GM19240 (cell line): ENCODE data around the gene HHATL.

Experiments used
- DNase-seq: peaks from one replicate; pipeline ENCODE4 v3.0.0; 2011; ENCODE audit warnings: low spot score; ENCODE audit not compliant: insufficient read length

The HHATL gene

DNA sequence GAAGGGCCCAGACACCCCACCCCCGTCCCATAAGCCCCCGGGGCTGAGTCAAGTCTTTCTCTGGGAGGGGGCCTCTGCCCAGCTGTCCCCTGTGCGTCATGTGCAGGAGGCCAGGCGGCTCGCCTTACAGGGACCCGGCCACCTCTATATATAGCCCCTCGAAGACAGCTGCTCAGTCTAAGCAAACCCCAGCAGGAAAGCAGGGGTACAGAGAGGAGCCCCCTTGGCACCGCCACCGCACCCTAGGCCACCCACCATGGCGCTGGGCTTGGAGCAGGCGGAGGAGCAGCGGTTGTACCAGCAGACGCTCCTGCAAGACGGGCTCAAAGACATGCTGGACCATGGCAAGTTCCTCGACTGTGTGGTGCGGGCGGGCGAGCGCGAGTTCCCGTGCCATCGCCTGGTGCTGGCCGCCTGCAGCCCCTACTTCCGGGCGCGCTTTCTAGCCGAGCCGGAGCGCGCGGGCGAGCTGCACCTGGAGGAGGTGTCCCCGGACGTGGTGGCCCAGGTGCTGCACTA lies 17.2 kb downstream of the HHATL start, which contains the start of gene KLHL40:
TSS of gene KLHL40 (plus strand) at position 175 of the 519 bp plus-strand sequence. CDS start at position 257, 82 bp downstream.
- no peak for DNase-seq

DNA sequence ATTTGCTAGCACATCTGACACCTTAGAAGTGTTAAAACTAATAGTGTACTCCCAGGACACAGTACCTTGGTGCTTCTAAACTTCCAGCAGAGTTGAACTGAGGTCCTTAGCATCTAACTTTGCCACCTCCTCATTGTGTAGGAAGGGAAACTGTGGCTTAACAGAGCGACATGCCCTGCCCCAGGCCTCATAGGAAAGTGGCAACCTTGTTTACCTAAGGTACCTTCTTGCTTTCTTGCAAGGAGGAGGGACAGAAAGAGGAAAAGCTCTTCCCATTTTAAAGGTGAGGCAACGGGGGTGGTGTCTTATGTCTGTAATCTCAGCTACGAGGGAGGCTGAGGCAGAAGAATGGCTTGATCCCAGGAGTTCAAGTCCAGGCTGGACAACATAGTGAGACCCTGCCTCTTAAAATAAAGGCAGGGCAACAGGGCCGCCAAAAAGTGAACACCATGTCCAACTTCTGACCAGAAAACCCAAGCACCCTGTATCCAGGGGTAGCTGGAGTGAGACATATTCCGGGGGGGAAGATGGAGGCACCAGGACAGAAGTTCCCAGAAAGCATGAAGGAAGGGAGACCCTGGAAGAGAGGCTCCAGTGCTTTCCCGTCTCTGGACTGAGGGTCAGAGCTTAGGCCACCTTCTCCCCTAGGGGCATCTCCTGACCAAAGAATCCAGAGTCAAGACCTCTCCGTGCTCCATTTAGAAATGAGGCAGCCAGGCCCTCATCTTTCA lies 17.8 kb downstream of the HHATL start:
- DNase-seq = no peak

DNA sequence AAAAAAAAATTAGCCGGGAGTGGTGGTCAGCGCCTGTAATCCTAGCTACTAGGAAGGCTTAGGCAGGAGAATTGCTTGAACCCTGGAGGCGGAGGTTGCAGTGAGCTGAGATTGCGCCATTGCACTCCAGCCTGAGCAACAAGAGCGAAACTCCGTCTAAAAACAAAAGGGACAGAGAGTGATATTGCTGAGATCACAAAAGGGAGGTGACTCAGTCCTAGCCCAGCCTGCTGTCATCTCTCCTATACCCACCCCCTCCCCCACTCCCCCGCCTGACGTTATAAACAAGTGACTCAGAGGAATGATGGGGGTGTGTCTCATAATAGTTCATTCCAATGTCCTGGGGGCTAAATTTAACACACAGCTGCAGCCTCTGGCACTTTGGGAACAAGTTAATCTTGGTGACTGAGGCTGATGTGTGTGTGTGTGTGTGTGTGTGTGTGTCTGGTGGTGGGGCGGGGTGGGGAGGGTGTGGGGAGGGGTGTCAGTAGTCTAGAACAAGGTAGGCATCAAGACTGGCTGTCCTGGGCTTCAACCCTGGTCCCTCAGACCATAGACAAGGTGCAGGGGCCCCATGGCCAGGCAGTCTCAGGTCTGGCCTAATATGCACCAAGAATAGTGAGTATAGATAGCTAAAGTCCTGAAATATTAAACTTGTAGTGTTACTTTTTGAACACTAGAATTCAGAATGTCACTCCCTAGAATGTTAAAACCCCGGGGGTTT lies 18.6 kb downstream of the HHATL start:
- DNase-seq = no peak

DNA sequence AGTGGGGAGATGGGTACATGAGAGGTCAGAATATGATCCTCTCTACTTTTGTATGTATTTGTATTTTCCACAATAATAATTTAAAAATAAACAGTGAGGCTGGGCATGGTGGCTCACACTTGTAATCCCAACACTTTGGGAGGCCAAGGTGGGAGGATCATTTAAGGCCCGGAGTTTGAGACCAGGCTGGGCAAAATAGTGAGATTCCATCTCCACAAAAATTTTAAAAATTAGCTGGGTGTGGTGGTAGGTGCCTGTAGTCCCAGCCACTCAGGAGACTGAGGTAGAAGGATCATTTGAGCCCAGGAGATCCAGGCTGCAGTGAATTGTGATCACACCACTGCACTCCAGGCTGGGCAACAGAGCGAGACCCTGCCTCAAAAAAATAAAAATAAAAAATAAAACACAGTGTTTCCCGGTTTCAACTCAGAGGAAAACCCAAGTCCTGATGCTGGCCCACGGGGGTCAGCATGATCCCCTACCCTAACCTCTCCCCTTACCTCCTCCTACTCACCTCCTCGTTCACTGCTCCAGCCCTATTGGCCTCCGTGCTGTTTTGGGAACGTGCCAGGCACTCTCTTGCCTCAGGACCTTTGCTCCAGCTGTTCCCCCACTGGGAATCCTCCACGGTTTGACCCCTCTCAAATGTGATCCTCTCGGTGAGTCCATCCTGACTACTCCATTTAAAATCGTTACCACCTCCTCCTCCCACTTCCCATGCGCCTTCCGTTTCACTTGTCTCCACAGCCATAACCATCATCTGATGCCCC lies 20.1 kb downstream of the HHATL start:
- DNase-seq = no peak

DNA sequence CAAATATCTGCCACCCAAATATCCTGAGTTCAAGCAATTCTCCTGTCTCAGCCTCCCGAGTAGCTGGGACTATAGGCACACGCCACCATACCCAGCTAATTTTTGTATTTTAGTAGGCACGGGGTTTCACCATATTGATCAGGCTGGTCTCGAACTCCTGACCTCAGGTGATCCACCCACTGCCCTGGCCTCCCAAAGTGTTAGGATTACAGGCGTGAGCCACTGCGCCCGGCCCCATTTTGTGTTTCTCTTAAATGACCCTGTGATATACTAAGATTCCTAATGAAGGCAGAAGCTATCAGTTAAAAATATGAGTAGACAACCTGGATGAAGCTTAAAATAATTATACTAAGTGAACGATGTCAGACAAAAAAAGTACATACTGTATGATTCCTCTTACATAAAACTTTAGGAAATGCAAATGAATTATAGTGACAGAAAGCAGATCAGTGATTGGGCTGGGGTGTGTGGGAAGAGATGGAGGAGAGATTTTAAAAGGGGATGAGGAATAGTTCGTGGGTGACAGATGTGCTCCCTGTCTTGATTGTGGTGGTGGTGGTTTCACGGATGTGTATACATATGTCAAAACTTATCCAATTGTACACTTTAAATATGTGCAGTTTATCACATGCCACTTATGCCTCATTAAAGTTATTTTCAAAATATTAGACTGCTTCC lies 21.1 kb downstream of the HHATL start:
- DNase-seq = no peak

DNA sequence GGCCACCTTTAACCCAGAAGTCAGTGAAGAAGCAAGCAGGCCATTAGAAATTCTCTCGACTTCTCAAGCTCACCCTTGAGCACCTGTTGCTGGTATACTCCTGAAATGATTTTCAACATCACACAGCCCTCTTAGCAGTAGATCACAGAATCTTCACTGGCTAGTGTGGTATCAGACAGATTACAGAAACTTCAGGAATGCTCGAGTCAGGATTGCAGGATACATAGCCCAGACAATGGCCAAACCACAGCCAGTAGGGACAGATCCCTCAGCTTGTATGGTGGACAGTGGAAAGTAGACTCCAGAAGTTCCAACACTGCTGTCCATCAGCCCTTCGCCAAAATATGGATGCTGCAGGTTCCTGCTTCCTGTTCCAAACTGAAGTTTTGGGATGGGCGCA lies 21.8 kb downstream of the HHATL start:
- DNase-seq = no peak

DNA sequence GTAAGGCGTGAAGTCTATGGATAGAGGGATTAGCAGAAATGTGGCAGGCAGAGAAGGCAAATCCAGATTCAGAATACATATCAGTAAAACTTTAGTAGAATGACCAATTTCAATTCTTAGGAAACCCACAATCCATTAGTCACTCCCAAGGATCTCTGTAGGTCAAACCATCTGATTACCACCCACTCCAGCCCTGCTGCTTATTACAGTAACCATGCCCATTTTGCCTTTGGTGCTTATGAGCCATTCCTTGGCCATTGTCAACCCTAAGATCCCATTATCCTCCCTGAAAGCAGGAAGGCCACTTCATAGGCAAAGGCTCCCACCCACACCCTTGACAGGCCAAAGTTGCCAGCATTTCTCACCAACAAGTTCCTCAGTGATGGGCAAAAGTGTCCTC lies 22.3 kb downstream of the HHATL start:
- no peak for DNase-seq

DNA sequence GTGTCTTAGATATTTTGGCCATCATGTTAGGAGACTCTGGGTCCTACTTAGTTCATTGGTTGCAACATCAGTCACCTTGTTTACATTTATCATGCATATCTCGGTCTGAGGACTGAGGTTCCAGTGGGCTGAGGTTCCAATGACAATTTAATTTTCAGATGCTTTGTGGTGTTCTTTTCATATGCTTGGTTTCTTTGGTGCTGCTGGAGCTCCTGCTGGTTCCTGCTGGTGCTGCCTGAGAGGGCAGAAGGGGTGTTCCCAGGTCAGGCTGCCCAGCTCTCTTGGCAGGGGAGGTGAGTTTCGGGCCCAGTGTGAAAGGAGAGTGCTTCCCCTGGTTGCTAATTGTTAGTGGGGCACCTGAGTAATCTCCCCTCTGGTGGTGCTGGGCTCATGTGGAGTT lies 24.2 kb downstream of the HHATL start:
- DNase-seq = no peak

DNA sequence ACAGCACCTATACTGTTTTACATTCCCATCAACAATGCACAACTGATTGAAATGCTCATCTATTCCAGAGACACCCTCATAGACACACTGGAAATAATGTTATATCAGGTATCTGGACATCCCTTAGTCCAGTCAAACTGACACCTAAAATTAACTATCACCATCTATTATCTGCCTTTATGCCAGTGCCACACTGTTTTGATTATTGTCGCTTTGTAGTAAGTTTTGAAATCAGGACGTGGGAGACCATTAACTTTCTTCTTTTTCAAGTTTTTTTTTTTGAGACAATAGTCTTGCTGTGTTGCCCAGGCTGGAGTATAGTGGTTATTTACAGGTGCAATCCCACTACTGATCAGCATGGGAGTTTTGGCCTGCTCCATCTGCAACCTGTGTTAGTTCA lies 26.7 kb downstream of the HHATL start:
- no peak for DNase-seq

DNA sequence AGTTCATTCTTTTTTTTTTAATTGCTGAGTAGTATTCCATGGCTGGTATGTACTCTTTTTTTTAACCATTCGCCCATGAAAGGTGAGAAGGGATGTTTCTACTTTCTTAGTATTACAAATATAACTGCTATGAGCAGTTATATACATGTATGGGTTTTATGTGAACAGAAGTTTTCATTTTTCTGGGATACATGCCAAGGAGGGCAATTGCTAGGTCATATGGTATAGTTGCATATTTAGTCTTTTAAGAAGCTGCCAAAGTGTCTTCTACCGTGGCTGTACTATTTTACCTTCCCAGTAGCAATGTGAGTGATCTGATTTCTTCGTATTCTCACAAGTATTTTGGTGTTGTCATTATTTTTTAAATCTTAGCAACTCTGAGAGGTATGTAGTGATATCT lies 28.5 kb downstream of the HHATL start:
- DNase-seq = no peak

DNA sequence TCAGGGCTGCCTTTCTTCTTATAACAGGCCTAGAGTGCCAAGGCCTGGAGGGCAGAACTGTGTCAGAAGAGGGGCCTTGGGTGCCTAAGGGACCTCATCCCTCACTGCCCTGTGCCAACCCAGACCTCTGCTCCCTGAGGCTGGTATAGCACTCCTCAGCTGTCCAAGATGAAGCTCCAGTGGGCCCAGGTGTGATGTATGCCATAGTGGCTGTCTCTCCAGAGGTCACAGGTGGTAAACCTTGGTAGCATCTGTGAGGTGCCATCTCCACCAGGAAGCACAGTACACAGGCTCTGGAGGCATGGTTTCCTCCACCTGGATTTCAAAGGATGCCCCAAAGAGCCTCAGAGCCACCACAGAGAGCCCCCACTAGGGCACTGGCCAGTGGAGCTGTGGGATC lies 29.5 kb downstream of the HHATL start:
- DNase-seq = no peak

DNA sequence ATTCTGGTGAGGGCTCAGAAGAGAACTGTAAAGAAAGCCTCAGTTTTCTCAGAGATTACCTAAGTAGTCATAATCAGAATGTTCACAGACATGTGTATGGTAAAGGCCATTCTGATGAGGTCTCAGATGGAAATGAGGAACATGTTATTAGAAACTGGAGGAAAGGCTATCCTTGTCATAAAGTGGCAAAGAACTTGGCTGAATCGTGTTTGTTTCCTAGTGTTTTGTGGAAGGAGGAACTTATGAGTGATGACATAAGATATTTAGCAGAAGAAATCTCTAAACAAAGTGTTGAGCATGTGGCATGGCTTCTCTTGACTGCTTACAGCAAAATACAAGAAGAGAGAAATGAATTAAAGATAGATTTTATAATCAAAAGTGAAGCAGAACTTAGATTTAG lies 30.1 kb downstream of the HHATL start:
- DNase-seq = no peak

DNA sequence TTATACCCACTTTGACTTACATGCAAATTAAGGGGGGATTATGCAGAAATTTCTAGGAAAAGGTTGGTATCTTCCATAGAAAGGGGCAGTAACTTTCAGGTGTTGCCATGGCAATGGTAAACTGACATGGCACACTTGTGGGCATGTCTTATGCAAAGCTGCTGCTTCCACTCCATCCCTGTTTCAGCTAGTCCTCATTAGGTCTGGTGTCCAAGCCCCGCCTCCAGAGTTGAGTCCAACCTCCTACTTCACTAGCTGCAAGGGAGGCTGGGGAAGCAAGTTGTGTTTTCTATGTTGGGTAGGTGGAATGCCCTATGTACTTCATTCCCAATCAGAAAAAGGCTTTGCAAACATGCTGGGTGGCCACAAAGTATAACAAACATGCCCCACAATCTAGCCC lies 31.9 kb downstream of the HHATL start:
- DNase-seq = no peak

DNA sequence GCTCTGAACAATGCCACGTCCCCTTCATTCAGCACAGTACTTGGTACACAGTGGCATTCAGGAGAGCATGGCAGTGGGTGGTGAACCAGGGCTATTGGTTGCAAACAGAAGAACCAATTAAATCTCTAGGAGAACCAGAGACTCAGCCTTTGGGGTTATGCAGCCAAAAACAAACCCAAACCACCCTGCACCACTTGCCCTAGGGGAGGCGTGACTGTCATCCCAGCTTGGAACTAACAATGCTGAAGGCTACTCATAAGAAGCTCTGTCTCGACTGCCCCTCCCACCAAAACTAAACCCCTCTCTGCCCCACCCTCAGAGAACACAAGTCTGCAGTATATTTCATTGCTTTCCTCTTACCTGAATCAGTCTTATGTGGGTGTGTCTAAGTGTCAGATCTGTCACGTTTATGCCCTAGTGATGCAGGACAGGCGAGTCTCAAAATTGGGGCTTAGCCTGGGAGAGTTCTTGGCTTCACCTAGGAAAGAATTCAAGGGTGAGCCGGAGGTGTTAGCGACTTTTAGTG lies 32.5 kb downstream of the HHATL start:
- DNase-seq = no peak

DNA sequence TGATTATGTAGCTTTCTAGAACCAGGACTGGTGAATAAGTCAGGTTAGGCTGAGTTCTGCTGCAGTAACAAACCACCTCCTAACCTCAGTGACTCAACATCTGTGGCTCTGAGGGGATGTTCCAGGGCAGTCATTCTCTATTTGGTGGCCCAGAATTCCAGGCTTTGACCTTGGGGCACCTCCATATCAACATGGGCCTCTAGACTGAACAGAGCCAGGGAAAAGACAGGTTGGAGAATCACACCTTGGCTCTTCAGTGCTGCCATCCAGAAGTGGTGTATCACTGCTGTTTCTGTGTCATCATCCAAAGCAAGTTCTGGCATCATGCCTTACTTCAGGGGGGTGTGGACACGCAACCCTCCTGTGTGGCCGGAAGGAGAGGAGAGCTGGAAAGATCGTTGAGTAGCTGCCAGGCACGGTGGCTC lies 33.8 kb downstream of the HHATL start:
- DNase-seq = no peak

DNA sequence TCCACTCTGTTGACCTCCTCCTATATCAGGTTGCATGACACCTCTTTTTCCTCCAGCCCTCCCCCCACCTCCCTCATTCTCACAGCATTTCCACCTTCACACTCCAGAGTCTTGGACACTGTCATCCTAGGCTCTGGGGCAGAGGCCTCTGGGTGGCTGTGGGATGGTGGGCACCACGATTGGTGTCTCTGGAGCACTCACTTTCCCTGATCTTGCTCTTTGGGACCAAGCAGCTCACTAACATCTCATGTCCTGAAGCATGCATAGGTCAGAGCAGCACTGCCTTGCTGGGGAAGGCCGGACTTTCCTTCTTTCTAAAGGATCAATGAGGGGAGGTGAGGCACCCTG lies 34.2 kb downstream of the HHATL start:
- DNase-seq = no peak

DNA sequence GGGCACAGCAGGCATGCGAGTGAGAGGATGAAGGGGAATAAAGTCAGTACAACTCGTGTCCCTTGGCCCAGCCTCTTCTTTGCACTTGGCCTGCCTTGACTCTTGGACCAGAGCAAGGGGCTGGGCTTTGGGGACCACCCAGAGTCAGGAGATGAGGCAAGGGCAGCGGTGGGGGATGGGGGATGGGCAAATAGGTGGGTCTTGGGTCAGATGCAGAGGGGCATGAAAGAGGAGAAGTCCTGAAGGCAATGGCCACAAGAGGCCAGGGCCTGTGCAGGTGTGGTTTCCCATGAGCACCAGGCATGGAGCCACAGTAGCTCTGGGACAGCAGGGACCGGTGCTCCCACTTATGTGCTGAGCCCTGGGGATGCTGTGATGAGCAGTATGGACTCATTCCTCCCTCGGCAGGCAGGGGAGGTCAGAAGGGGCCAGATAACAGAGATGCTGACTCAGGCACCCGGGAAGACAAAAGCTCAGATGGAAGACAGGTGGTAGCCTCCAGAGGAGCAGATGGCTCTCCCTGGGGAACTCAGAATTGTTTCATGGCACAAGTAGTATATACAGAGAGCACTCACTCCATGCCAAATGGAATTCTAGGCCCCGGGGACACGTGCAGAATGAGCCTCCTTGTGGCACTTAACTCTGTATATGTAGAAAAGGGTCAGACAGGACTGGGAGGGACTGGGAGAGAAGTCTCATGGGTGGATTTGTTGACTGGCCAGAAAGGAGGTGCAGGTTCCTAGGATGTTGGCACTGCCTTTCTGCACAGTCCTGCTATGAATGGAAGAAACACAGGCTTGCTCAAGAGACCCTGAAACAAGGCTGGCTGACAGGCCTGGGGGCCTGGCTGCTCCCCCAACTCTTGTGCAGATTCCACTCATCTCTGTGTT lies 34.8 kb downstream of the HHATL start:
- no peak for DNase-seq

DNA sequence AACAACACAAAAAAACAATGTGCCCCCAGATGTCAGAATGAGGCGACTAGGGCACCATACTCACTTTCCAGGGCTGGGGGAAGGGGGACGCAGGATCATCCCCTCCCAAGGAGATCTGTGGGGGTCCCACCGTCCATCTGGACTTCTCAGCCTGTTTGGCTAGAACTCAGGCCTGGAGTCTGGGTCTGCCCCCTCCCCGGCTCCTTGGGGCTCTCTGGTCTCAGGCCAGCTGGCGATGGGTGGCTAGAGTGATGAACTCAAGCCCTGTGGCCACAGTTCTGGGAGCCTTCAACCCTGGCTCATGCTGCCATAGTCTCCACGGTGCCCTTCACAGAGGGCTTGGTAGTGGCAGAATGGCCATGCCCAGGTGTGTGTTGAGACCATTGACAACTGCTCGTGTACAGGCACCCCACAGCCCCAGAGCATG lies 35.5 kb downstream of the HHATL start:
- DNase-seq = no peak

DNA sequence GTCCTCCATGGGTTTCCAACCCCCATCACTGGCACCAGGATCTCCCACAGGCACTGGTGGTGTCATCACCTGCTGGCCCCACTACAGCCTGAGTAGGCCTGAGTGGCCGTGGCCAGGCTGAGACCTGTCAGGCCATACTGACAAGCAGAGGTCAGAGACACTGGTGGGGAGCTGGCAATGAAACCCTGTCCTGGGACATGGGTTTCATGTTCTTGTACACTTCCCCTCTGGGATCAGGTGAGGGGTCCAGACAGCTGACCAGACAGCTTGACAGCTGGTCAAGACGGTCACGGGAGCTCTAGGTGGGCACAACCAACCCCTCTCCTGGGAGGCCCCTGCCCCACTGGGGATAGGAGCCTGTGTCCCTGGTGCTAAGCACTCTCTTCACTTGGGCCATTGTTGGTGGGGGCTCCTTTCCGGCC lies 36.0 kb downstream of the HHATL start:
- DNase-seq = no peak

DNA sequence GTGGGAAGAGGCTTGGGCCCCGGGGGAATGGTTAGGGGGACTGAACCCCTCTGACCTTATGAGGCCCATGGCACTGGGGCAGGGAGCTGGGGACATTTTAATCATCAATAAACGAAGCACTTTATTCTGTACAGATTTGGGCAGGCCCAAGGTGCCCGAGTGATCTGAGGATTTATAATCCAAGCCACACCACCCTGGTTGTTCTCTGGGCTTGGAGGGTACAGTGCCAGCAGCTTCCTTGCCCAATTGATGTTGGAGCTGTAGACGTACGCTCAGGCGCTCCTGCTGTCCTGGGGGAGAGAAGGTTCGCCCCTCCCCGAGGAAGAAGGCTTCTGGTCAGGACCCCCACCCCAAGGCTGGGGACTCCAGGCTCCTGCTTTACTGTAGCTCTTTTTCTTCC lies 36.6 kb downstream of the HHATL start:
- no peak for DNase-seq
